ENCODE measurements around the gene ATP2A3. TPM values are rescaled to one million over a fixed set of nuclear protein-coding genes. Genes with fewer than 3 reads are reported as not detected.

The ATP2A3 gene
- total RNA-seq, 4 donors from 2014 or later, result 5.7 to 33.6 (median 17.5) TPM

DNA sequence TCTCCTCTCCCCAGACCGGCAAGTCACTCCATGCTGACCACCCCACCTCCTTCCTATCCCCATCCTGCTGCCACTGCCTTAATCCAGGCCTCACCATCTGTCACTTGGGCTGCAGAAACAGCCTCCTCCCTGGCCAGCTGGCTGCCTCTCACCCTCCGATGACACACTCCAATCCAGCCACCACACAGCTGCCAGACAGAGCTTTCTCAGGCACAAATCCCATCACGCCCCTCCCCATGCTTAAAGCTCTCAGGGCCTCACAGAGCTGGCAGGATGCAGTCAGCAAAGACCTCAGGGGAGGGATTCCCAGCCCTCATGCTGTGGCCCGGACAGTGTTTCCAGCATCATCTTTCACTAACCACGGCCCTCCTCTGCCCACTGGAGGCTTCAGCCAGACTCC is 85.1 kb downstream of the ATP2A3 start:
- H3K9me3 ChIP-seq, result no peaks in the 10 kb centered on the region
- H3K27ac ChIP-seq, result peak overlapping the region in 1 of 2 donors; percentile 15
- H3K27me3 ChIP-seq, result no peaks in the 10 kb centered on the region
- DNase-seq, result no peak
- H3K4me3 ChIP-seq, result no peak overlapping the region
- H3K36me3 ChIP-seq, result no peaks in the 10 kb centered on the region
- H3K4me1 ChIP-seq, result no peaks in the 10 kb centered on the region
- TF ChIP-seq, protein P1, sequence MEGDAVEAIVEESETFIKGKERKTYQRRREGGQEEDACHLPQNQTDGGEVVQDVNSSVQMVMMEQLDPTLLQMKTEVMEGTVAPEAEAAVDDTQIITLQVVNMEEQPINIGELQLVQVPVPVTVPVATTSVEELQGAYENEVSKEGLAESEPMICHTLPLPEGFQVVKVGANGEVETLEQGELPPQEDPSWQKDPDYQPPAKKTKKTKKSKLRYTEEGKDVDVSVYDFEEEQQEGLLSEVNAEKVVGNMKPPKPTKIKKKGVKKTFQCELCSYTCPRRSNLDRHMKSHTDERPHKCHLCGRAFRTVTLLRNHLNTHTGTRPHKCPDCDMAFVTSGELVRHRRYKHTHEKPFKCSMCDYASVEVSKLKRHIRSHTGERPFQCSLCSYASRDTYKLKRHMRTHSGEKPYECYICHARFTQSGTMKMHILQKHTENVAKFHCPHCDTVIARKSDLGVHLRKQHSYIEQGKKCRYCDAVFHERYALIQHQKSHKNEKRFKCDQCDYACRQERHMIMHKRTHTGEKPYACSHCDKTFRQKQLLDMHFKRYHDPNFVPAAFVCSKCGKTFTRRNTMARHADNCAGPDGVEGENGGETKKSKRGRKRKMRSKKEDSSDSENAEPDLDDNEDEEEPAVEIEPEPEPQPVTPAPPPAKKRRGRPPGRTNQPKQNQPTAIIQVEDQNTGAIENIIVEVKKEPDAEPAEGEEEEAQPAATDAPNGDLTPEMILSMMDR (IDR thresholded peaks at IDR 0.05), result no peak
- no peak for TF ChIP-seq POLR2A (IDR thresholded peaks at IDR 0.05)
- intact Hi-C loops (cut with DNase I; ENCODE audit: low total_unique reads), result no loop called here

DNA sequence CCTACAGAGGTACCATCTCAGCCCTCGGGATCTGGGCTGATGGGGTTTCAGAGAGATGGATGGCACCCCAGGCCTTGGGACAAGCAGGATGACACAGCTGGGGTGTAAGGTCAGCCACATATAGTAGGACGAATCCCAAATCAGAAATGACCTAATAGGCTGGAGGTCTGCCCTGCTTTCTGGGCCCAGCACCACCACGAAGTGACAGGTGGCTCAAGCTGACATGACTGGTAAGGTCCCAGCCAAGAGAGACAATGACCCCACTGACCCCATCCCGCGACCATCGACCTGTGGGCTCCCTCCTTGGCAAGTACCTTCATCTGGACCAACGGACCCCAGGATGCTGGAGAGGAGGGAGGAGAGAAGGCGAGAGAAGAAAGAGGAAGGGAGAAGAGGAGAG is 87.0 kb downstream of the ATP2A3 start:
- no peaks in the 10 kb centered on the region for H3K9me3 ChIP-seq
- intact Hi-C loops (cut with DNase I; ENCODE audit: low total_unique reads), result no loop called here
- no peak overlapping the region for H3K27ac ChIP-seq
- H3K36me3 ChIP-seq, result no peaks in the 10 kb centered on the region
- H3K4me1 ChIP-seq, result no peaks in the 10 kb centered on the region
- DNase-seq, result no peak
- H3K27me3 ChIP-seq, result no peaks in the 10 kb centered on the region
- H3K4me3 ChIP-seq, result no peak overlapping the region
- TF ChIP-seq, protein P1 (IDR thresholded peaks at IDR 0.05), result no peak
- TF ChIP-seq POLR2A (IDR thresholded peaks at IDR 0.05), result no peak

DNA sequence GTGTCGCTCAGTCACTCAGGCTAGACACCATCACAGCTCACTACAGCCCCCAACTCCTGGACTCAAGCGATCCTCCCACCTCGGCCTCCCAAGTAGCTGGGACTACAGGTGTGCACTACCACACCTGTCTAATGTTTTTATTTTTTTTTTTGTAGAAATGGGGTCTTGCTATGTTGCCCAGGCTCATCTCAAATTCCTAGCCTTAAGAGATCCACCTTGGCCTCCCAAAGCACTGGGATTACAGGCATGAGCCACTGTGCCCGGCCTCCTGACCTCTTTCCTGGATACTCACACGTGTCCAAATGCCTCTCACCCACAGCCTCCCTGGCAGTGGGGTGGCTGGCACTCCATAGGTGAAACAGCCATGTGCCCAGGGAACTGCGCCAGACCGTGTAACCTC is 88.9 kb downstream of the ATP2A3 start:
- Histone ChIP-seq H3K36me3 (no peaks in the 10 kb centered on the region), H3K9me3 (no peaks in the 10 kb centered on the region), H3K4me1 (no peaks in the 10 kb centered on the region), H3K27me3 (no peaks in the 10 kb centered on the region), H3K27ac (no peak overlapping the region), H3K4me3 (no peak overlapping the region)
- TF ChIP-seq POLR2A (IDR thresholded peaks at IDR 0.05), result no peak
- TF ChIP-seq, protein P1 (IDR thresholded peaks at IDR 0.05), result no peak
- DNase-seq, result no peak
- intact Hi-C loops (cut with DNase I; ENCODE audit: low total_unique reads), result no loop called here

Other genes starting within 250 kb of the ATP2A3 start
- gene HASPIN, start 240.5 kb downstream of the ATP2A3 start, total RNA-seq, result 1 to 10 TPM in 1 of 4 donors, not detected in 3; 2.0 TPM
- 10 to 100 TPM in 2 of 4 donors, 1 to 10 TPM in 2; 2.8 to 46.8 (median 14.2) TPM for gene ITGAE, start 163.2 kb downstream of the ATP2A3 start, total RNA-seq
- 10 to 100 TPM; 16.5 to 46.7 (median 30.1) TPM for gene NCBP3, start 118.2 kb downstream of the ATP2A3 start, total RNA-seq
- 10 to 100 TPM in 1 of 4 donors, 1 to 10 TPM in 3; 2.6 to 37.6 (median 6.4) TPM for gene CAMKK1, start 71.4 kb downstream of the ATP2A3 start, total RNA-seq
- 10 to 100 TPM in 2 of 4 donors, 1 to 10 TPM in 2; 1.2 to 18.8 (median 9.9) TPM for gene P2RX1, start 48.0 kb downstream of the ATP2A3 start, total RNA-seq
- gene ZZEF1, start 178.6 kb upstream of the ATP2A3 start, total RNA-seq, result 10 to 100 TPM; 25.4 to 88.0 (median 39.9) TPM
- gene CYB5D2, start 178.8 kb upstream of the ATP2A3 start, total RNA-seq, result 10 to 100 TPM; 15.6 to 25.5 (median 19.7) TPM